Right atrium auricular region (tissue), 2 donors: ENCODE data around the gene TBC1D25. TPM values are rescaled to one million over a fixed set of nuclear protein-coding genes. Genes with fewer than 3 reads are reported as not detected.

Experiments
- DNase-seq: peaks from one replicate; pipeline ENCODE4 v3.0.0-alpha.2; 2019; ENCODE audit warnings: low spot score
- H3K27ac ChIP-seq, 2 donors: fragments of 200-600 bp; sonication (generic); 1 replicate in 1 of 2; 2 replicates in 1 of 2; pipeline ENCODE4 v1.5.1; 2016 to 2019
- H3K27me3 ChIP-seq, 2 donors: fragments of 200-600 bp; sonication (generic); one replicate each; pipeline versions ENCODE4 v1.5.1 to v1.6.0; 2017 to 2019
- H3K36me3 ChIP-seq: fragments of 200-600 bp; sonication (generic); one replicate; pipeline ENCODE4 v1.5.1; 2016
- H3K4me1 ChIP-seq, 2 donors: fragments of 200-600 bp; sonication (generic); one replicate each; pipeline versions ENCODE4 v1.5.1 to v1.6.0; 2017 to 2019
- H3K4me3 ChIP-seq, 2 donors: fragments of 200-600 bp; sonication (generic); 1 replicate in 1 of 2; 2 replicates in 1 of 2; pipeline ENCODE4 v1.5.1; 2017 to 2019; ENCODE audit warnings: mild to moderate bottlenecking in 1 of 2, moderate library complexity in 1 of 2
- H3K9me3 ChIP-seq, 2 donors: fragments of 200-600 bp; sonication (generic); one replicate each; pipeline ENCODE4 v1.5.1; 2019
- total RNA-seq, 2 donors: library from RNA; depleted of rRNA; stranded (reverse); fragments of >200 nt; gene quantifications; one replicate each; pipeline ENCODE4 v1.1.0, GENCODE V29; 2016
- TF ChIP-seq, protein P1 (sequence below), 2 donors: fragments of 200-600 bp; sonication (generic); IDR thresholded peaks; one replicate each; pipeline ENCODE4 v1.5.1; 2019; ENCODE audit warnings: antibody characterized with exemption in 2 of 2

TBC1D25 gene
- total RNA-seq, 2 donors from 2014 or later, result 11.0 to 17.5 TPM

DNA sequence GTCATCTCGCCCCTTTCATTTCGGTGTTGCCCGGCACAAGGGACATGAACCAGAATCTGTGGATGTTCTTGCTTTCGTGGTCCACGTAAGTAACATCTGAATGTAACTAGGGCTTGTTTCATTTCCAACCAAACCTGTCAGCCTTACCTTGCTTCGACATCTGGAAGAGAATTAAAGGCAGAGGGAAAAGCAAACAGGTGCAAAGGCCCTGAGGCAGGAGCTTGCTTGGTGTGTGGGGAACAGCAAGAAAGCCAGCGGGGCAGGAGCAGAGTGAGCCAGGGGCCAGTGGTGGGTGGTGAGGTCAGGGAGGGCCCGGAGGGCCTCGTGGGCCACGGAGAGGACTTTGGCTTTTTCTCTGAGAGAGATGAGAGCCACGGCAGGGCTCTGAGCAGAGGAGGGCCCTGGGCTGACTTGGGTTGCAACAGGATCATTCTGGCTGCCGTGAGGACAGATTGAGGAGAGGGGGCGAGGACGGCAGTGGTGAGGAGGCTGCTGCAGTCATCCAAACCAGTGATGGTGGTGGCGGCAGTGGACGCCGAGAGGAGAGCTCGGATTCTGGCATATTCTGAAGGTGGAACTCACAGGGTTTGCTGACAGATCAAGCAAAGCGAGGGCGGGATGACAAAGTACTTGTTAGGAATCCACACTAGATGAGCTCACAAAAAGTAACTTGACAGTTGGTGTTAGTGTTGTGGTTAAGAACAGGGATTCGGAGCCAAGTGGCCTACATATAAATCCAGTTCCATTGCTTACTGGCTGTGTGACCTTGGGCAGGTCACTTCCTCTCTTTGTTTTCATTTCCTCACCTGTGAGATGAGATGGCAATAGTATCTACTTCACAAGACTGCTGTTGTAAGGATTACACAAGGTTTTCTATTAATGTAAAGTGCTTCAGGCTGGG lies 50.9 kb downstream of the TBC1D25 start:
- H3K4me1 ChIP-seq, result peaks cover 0 to 8% of the 10 kb centered on the region in 2 donors
- TF ChIP-seq, protein P1, sequence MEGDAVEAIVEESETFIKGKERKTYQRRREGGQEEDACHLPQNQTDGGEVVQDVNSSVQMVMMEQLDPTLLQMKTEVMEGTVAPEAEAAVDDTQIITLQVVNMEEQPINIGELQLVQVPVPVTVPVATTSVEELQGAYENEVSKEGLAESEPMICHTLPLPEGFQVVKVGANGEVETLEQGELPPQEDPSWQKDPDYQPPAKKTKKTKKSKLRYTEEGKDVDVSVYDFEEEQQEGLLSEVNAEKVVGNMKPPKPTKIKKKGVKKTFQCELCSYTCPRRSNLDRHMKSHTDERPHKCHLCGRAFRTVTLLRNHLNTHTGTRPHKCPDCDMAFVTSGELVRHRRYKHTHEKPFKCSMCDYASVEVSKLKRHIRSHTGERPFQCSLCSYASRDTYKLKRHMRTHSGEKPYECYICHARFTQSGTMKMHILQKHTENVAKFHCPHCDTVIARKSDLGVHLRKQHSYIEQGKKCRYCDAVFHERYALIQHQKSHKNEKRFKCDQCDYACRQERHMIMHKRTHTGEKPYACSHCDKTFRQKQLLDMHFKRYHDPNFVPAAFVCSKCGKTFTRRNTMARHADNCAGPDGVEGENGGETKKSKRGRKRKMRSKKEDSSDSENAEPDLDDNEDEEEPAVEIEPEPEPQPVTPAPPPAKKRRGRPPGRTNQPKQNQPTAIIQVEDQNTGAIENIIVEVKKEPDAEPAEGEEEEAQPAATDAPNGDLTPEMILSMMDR (IDR thresholded peaks at IDR 0.05), result no peak
- H3K27ac ChIP-seq, result peak overlapping the region; percentile 63 to 87
- H3K27me3 ChIP-seq, result no peaks in the 10 kb centered on the region
- no peak for DNase-seq
- no peaks in the 10 kb centered on the region for H3K9me3 ChIP-seq
- H3K4me3 ChIP-seq, result peak overlapping the region in 1 of 2 donors; percentile 11
- H3K36me3 ChIP-seq, result no peaks in the 10 kb centered on the region

DNA sequence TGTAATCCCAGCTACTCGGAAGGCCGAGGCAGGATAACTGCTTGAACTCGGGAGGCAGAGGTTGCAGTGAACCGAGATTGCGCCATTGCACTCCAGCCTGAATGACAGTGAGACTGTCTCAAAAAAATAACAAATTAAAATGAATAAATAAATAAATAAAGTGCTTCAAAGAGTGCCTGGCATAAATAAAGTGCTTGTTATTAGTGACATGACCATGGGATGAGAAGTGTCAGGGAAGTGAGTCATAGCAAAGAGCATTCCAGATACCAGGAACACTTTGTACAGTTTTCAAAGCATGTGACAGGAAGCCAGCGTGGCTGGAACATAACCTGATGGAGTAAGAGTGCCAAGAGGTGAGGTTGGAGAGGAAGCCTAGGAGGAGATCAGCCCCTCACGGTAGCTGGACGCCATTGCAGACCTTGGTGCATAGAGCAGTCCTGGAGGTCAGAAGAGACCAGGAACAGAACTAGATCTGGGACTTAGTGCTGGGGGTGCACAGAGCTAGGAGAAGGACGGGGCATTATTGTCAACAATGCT lies 51.8 kb downstream of the TBC1D25 start:
- Histone ChIP-seq H3K36me3 (no peaks in the 10 kb centered on the region), H3K4me1 (peaks cover 0 to 8% of the 10 kb centered on the region in 2 donors), H3K9me3 (no peaks in the 10 kb centered on the region), H3K27me3 (no peaks in the 10 kb centered on the region), H3K27ac (peak overlapping the region; percentile 63 to 87), H3K4me3 (no peak overlapping the region)
- DNase-seq, result peak; percentile 73
- TF ChIP-seq, protein P1 (IDR thresholded peaks at IDR 0.05), result peak in 1 of 2 donors; percentile 26

DNA sequence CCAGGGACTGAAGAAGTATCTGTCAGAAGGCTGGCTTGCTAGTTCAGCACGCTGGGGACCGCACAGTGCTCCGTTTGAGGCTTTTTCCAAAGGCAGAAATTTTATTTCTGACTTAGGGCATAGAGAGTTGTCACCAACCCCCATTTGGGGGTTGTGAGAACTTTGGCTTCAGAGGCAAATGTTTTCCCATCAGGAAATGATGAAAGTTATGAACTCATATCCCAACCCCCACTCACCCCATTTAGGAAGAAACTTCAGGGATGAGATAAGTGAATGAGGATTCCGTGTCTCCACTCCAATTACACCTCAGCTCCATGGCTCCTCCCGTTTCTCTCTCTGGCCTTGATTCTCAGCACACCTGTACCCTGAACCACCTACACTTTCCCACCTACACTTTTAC lies 53.5 kb downstream of the TBC1D25 start:
- DNase-seq, result no peak
- no peaks in the 10 kb centered on the region for H3K36me3 ChIP-seq
- H3K27ac ChIP-seq, result no peak overlapping the region
- TF ChIP-seq, protein P1 (IDR thresholded peaks at IDR 0.05), result no peak
- no peaks in the 10 kb centered on the region for H3K9me3 ChIP-seq
- no peaks in the 10 kb centered on the region for H3K27me3 ChIP-seq
- peaks cover 0 to 8% of the 10 kb centered on the region in 2 donors for H3K4me1 ChIP-seq
- H3K4me3 ChIP-seq, result no peak overlapping the region

DNA sequence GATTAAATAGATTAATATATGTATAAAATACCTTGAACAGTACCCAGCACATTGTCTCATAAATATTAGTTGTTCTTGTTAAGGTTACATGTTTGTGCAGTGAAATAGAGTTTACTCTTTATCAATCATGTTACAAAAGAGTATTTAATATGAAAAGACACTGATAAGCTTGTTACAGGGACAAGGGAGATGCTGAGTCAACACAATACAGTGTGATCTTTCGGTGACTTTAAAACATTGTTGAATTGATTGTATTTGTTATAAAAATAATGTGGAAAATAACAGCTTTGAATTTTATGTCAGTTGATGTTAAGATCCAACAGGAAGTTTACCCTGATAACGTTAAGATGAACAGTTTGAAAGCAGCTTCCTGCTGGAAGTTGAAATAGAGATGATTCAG lies 56.4 kb downstream of the TBC1D25 start:
- no peak for DNase-seq
- H3K27ac ChIP-seq, result no peak overlapping the region
- H3K4me3 ChIP-seq, result no peak overlapping the region
- TF ChIP-seq, protein P1 (IDR thresholded peaks at IDR 0.05), result no peak
- H3K27me3 ChIP-seq, result no peaks in the 10 kb centered on the region
- peaks cover 23% of the 10 kb centered on the region for H3K36me3 ChIP-seq
- peaks cover 0 to 18% of the 10 kb centered on the region in 2 donors for H3K4me1 ChIP-seq
- no peaks in the 10 kb centered on the region for H3K9me3 ChIP-seq

DNA sequence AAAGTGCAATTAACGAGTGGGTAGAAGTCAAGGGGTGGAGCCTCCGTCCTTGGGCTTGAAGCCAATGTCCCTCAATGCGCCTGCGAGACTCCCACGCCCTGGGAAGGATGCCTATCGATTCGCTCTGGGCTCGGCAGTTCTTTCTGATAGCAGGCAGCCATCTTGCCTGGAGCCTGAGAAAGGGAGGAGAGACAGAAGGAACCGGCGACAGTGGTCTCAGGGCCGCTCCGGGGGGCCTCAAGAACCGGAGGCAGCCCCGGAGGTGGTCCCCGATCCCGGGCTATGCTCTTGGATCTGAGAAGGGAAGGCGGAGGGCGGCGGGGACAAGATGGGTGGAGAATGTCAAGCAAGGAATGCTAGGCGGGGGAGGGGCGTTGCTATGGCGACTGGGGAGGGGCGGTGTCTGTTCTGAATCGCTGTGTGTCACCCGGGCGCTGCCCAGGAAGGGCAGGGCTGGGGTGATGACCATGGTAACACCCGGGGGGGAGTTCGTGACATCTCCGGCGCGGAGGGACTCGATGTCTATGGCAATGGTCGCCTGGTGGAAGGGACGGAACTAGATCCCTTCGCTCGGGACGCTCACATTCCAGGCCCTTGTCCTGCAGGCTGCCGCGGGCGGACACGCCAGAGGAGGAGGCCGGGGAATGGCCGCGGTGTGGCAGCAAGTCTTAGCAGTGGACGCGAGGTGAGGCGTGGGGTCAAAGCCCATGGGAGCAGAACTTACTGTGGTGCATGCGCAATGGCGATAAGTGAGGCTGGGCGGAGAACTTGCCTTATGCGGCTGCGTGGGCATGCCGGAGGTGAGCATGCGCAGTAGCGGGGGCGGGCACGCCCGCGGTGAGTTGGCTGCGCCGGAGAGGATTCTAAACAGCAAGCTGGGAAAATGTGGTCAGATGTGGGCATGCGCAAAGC lies 58.1 kb downstream of the TBC1D25 start, which contains the start of gene WDR13:
Gene WDR13, plus strand, starts transcription at position 140 of the 912 bp plus-strand sequence. Its CDS starts 505 bp downstream, at position 645.
- H3K4me1 ChIP-seq, result peaks cover 0 to 9% of the 10 kb centered on the region in 2 donors
- DNase-seq, result peak; percentile 94
- no peaks in the 10 kb centered on the region for H3K9me3 ChIP-seq
- peak within 1 kb of the TSS; percentile 53 to 61 for H3K4me3 ChIP-seq
- peaks cover 39% of the 10 kb centered on the region for H3K36me3 ChIP-seq
- H3K27ac ChIP-seq, result peak within 1 kb of the TSS; percentile 88 to 96
- H3K27me3 ChIP-seq, result no peaks in the 10 kb centered on the region
- TF ChIP-seq, protein P1 (IDR thresholded peaks at IDR 0.05), result no peak
